ENCODE measurements around the gene KCNA2. TPM values are rescaled to one million over a fixed set of nuclear protein-coding genes. Genes with fewer than 3 reads are reported as not detected.

The KCNA2 gene
- polyA plus RNA-seq, 1 experiment, result not detected

DNA sequence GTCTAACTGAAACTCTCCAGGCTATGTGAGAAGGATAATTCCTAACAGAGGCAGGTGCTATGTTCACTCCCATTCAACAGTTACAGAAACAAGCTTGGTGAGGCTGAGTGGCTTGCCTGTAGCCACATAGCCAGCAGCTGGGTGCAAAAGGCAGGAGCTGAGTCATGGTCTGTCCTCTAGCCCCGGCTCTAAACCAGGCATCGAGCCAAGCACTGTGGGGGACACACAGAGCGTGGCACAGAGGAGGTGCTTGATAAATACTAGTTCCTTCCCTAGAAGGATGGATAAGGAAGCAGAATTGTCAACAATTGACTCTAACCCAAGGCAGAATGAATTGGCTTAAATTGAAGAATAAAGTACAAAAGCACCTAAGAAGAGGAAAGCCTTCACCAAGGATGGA, 10.4 kb upstream of the KCNA2 start:
- DNase-seq (ENCODE audit: low read depth, low spot score), result no peak
- no peak overlapping the region for H3K27ac ChIP-seq (ENCODE audit: low read depth, low read length)
- no peak for TF ChIP-seq CTCF (IDR thresholded peaks at IDR 0.05; ENCODE audit: low read depth, low read length)
- H3K27me3 ChIP-seq (ENCODE audit: control insufficient read depth, insufficient read depth, low read length), result peaks cover 5% of the 10 kb centered on the region
- no peaks in the 10 kb centered on the region for H3K9me3 ChIP-seq (ENCODE audit: control insufficient read depth, insufficient read depth, low read length)
- no peak overlapping the region for H3K4me3 ChIP-seq (ENCODE audit: low read depth, low read length)
- ChIA-PET CTCF (interaction anchor here (0.6 to 0.9 kb wide), 2 partner anchors 20 to 61 kb away, joined by 3 to 9 read pairs; no protein-coding TSS in a partner anchor), POLR2A (no interaction called here)

DNA sequence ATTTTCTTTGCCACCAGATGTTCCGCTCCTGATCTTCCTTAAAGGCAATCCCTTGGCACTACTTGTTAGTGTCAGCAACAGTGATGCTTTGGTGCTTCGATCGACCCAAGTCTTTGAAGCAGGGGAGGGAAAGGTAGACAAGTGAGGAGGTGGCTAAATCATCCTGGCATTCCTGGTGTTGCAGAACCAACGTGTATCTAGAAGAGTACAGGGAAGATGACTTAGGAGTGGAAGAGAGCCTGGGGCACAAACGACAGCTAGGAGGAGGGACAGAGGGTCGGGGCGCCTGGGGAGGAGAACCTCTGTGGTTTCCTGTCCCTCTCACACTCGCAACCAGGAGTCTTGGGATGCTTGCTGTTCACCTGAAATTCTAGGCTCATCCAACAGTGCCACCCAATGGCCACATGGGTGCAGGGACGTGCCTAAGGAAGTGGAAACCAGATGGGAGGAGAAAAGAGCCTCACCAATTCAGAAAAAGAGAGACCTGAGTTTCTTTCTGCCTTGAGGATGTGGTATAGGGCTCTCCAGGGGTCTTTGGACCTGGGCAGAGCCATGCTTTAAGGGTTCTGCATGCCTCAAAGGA, 9.5 kb upstream of the KCNA2 start:
- Histone ChIP-seq H3K27me3 (ENCODE audit: control insufficient read depth, insufficient read depth, low read length) (peaks cover 5% of the 10 kb centered on the region), H3K9me3 (ENCODE audit: control insufficient read depth, insufficient read depth, low read length) (no peaks in the 10 kb centered on the region), H3K4me3 (ENCODE audit: low read depth, low read length) (no peak overlapping the region), H3K27ac (ENCODE audit: low read depth, low read length) (no peak overlapping the region)
- CTCF ChIA-PET, result interaction anchor here (1.2 kb wide), 1 partner anchor 149 kb away, joined by 3 read pairs; no protein-coding TSS in a partner anchor
- peak; percentile 75 for TF ChIP-seq CTCF (IDR thresholded peaks at IDR 0.05; ENCODE audit: low read depth, low read length)
- POLR2A ChIA-PET, result no interaction called here
- peak; percentile 8 for DNase-seq (ENCODE audit: low read depth, low spot score)

GRCh38 chr1:110612060-110612745, 6.0 kb upstream of the KCNA2 start:
- ChIA-PET CTCF (interaction anchor here (0.6 kb wide), 1 partner anchor 7 kb away, joined by 8 read pairs; no protein-coding TSS in a partner anchor), POLR2A (no interaction called here)
- no peak overlapping the region for H3K4me3 ChIP-seq (ENCODE audit: low read depth, low read length)
- H3K9me3 ChIP-seq (ENCODE audit: control insufficient read depth, insufficient read depth, low read length), result no peaks in the 10 kb centered on the region
- DNase-seq (ENCODE audit: low read depth, low spot score), result no peak
- H3K27me3 ChIP-seq (ENCODE audit: control insufficient read depth, insufficient read depth, low read length), result peaks cover 24% of the 10 kb centered on the region
- H3K27ac ChIP-seq (ENCODE audit: low read depth, low read length), result no peak overlapping the region
- no peak for TF ChIP-seq CTCF (IDR thresholded peaks at IDR 0.05; ENCODE audit: low read depth, low read length)

DNA sequence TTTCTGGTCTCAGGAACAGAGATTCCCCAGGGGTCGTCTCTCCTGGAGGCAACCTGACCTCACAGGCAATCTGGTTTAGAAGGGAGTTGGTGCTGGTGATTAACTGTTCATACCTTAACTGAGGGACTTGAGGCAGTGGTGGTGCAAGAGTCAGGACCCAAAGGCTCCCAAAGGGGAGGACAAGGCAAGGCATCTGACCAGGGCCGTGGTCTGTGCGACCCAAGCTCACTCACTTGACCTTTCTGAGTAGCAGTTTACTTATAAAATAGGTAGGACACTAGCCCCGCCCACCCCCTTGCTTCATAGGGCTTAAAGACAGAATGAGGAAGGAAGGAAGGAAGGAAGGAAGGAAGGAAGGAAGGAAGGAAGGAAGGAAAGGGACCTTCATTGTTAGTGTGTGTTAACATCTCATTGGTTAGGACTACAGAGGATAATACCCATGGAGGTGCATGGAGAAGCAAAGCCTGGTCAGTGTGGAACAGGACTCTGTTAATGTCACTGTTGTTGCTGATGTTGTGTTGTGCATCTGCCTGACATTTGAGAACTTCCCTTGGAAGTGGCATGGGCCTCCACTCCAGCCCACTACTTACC, 4.6 kb upstream of the KCNA2 start:
- no peak for TF ChIP-seq CTCF (IDR thresholded peaks at IDR 0.05; ENCODE audit: low read depth, low read length)
- DNase-seq (ENCODE audit: low read depth, low spot score), result no peak
- Histone ChIP-seq H3K9me3 (ENCODE audit: control insufficient read depth, insufficient read depth, low read length) (no peaks in the 10 kb centered on the region; the same call in 1 of the 2 replicates), H3K27me3 (ENCODE audit: control insufficient read depth, insufficient read depth, low read length) (peaks cover 35% of the 10 kb centered on the region), H3K27ac (ENCODE audit: low read depth, low read length) (no peak overlapping the region), H3K4me3 (ENCODE audit: low read depth, low read length) (no peak overlapping the region)
- POLR2A ChIA-PET, result no interaction called here
- CTCF ChIA-PET, result interaction anchor here (1.9 kb wide), 1 partner anchor 8 kb away, joined by 8 read pairs; no protein-coding TSS in a partner anchor

- CTCF ChIA-PET, result interaction anchor here (1.9 kb wide), 1 partner anchor 9 kb away, joined by 8 read pairs; no protein-coding TSS in a partner anchor
- TF ChIP-seq CTCF (IDR thresholded peaks at IDR 0.05; ENCODE audit: low read depth, low read length), result no peak
- DNase-seq (ENCODE audit: low read depth, low spot score), result no peak
- POLR2A ChIA-PET, result no interaction called here
- Histone ChIP-seq H3K9me3 (ENCODE audit: control insufficient read depth, insufficient read depth, low read length) (no peaks in the 10 kb centered on the region; the same call in 1 of the 2 replicates), H3K27me3 (ENCODE audit: control insufficient read depth, insufficient read depth, low read length) (peaks cover 42% of the 10 kb centered on the region), H3K27ac (ENCODE audit: low read depth, low read length) (no peak overlapping the region), H3K4me3 (ENCODE audit: low read depth, low read length) (no peak overlapping the region)
Observed at GRCh38 chr1:110610084-110610483, 3.9 kb upstream of the KCNA2 start.

Measured in AG04450 (cell line).